ENCODE measurements around the gene COL27A1.

COL27A1 gene

GRCh38 chr9:114336699-114337395 lies 181.5 kb downstream of the COL27A1 start:
- no peak overlapping the region for H2BK120ac ChIP-seq (ENCODE audit: low read depth, low read length)
- DNase-seq (ENCODE audit: low spot score), result no peak
- H2AK5ac ChIP-seq (ENCODE audit: low read depth, low read length), result no peak overlapping the region
- no peak overlapping the region for H2BK12ac ChIP-seq (ENCODE audit: low read length)
- no peaks in the 10 kb centered on the region for H3K79me1 ChIP-seq (ENCODE audit: low read depth, low read length)
- H2BK5ac ChIP-seq (ENCODE audit: low read length), result no peak overlapping the region
- H3K23ac ChIP-seq (ENCODE audit: low read depth, low read length, poor library complexity), result no peak overlapping the region
- no peaks in the 10 kb centered on the region for H3K4me1 ChIP-seq (ENCODE audit: control insufficient read depth in 2 of 2, insufficient read depth in 1 of 2, low read depth in 1 of 2, low read length in 2 of 2)
- no peak overlapping the region for H3K9ac ChIP-seq (ENCODE audit: low read depth, low read length, poor library complexity)
- no peak overlapping the region for H3K14ac ChIP-seq (ENCODE audit: low read length)
- H3K27ac ChIP-seq (replicated peaks; ENCODE audit: low read length), result no peak overlapping the region
- no peak overlapping the region for H3K4ac ChIP-seq (ENCODE audit: low read length)
- H3K9me3 ChIP-seq (replicated peaks in 1 of 2; ENCODE audit: control insufficient read depth in 2 of 2, insufficient read depth in 1 of 2, low read depth in 1 of 2, low read length in 2 of 2), result no peaks in the 10 kb centered on the region
- H4K8ac ChIP-seq (ENCODE audit: low read depth, low read length), result no peak overlapping the region
- no peak overlapping the region for H4K91ac ChIP-seq (ENCODE audit: low read depth, low read length, poor library complexity)
- no peak overlapping the region for H3K4me3 ChIP-seq (ENCODE audit: low read length in 2 of 2)
- H3K4me2 ChIP-seq (ENCODE audit: insufficient read depth, low read length, poor library complexity, severe bottlenecking), result no peak overlapping the region
- no peak overlapping the region for H3K18ac ChIP-seq (ENCODE audit: low read length)
- no peaks in the 10 kb centered on the region for H3K27me3 ChIP-seq (ENCODE audit: control insufficient read depth in 3 of 3, insufficient read depth in 3 of 3, low read depth in 1 of 3, low read length in 3 of 3)
- no peak overlapping the region for H2BK15ac ChIP-seq (ENCODE audit: low read length)
- H2AFZ ChIP-seq (ENCODE audit: low read length), result no peak overlapping the region
- peaks cover 16 to 46% of the 10 kb centered on the region in 2 donors for H3K36me3 ChIP-seq (replicated peaks in 1 of 2; ENCODE audit: control insufficient read depth in 2 of 2, insufficient read depth in 2 of 2, low read length in 2 of 2)
- no CpG with 5 or more reads among the region's 23 CpGs for WGBS, 2 donors (ENCODE audit: extremely low coverage in 2 of 2, insufficient read length in 2 of 2, insufficient replicate concordance in 1 of 2)

DNA sequence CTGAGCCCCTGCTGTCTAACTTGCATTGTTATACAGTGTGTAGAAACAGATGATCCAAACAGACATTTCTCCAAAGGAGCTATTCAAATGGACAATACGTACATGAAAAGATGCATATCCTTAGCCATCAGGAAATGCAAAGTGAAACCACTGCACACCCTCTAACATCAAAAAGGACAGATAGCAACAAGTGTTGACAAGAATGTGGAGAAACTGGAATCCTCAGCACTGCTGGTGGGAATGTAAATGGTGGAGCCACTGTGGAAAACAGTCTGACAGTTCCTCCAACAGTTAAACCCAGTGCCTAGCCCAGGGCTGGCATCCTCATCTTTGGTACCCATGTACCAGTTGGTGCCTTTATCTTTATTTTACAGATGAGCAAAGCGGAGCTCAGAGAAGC lies 182.8 kb downstream of the COL27A1 start:
- H2BK5ac ChIP-seq (ENCODE audit: low read length), result no peak overlapping the region
- no peaks in the 10 kb centered on the region for H3K79me1 ChIP-seq (ENCODE audit: low read depth, low read length)
- H3K23ac ChIP-seq (ENCODE audit: low read depth, low read length, poor library complexity), result no peak overlapping the region
- no peak overlapping the region for H3K14ac ChIP-seq (ENCODE audit: low read length)
- H2AK5ac ChIP-seq (ENCODE audit: low read depth, low read length), result no peak overlapping the region
- peak overlapping the region; percentile 6 for H2BK12ac ChIP-seq (ENCODE audit: low read length)
- H2AFZ ChIP-seq (ENCODE audit: low read length), result no peak overlapping the region
- H2BK15ac ChIP-seq (ENCODE audit: low read length), result no peak overlapping the region
- H3K4me2 ChIP-seq (ENCODE audit: insufficient read depth, low read length, poor library complexity, severe bottlenecking), result no peak overlapping the region
- no peak overlapping the region for H3K27ac ChIP-seq (replicated peaks; ENCODE audit: low read length)
- no peaks in the 10 kb centered on the region for H3K27me3 ChIP-seq (ENCODE audit: control insufficient read depth in 3 of 3, insufficient read depth in 3 of 3, low read depth in 1 of 3, low read length in 3 of 3)
- no peaks in the 10 kb centered on the region for H3K9me3 ChIP-seq (replicated peaks in 1 of 2; ENCODE audit: control insufficient read depth in 2 of 2, insufficient read depth in 1 of 2, low read depth in 1 of 2, low read length in 2 of 2)
- H4K8ac ChIP-seq (ENCODE audit: low read depth, low read length), result no peak overlapping the region
- DNase-seq (ENCODE audit: low spot score), result no peak
- H4K91ac ChIP-seq (ENCODE audit: low read depth, low read length, poor library complexity), result no peak overlapping the region
- H3K18ac ChIP-seq (ENCODE audit: low read length), result no peak overlapping the region
- no peaks in the 10 kb centered on the region for H3K4me1 ChIP-seq (ENCODE audit: control insufficient read depth in 2 of 2, insufficient read depth in 1 of 2, low read depth in 1 of 2, low read length in 2 of 2)
- no CpG with 5 or more reads among the region's 2 CpGs for WGBS, 2 donors (ENCODE audit: extremely low coverage in 2 of 2, insufficient read length in 2 of 2, insufficient replicate concordance in 1 of 2)
- no peak overlapping the region for H3K4me3 ChIP-seq (ENCODE audit: low read length in 2 of 2)
- peaks cover 19 to 53% of the 10 kb centered on the region in 2 donors for H3K36me3 ChIP-seq (replicated peaks in 1 of 2; ENCODE audit: control insufficient read depth in 2 of 2, insufficient read depth in 2 of 2, low read length in 2 of 2)
- no peak overlapping the region for H3K4ac ChIP-seq (ENCODE audit: low read length)
- no peak overlapping the region for H2BK120ac ChIP-seq (ENCODE audit: low read depth, low read length)
- no peak overlapping the region for H3K9ac ChIP-seq (ENCODE audit: low read depth, low read length, poor library complexity)

DNA sequence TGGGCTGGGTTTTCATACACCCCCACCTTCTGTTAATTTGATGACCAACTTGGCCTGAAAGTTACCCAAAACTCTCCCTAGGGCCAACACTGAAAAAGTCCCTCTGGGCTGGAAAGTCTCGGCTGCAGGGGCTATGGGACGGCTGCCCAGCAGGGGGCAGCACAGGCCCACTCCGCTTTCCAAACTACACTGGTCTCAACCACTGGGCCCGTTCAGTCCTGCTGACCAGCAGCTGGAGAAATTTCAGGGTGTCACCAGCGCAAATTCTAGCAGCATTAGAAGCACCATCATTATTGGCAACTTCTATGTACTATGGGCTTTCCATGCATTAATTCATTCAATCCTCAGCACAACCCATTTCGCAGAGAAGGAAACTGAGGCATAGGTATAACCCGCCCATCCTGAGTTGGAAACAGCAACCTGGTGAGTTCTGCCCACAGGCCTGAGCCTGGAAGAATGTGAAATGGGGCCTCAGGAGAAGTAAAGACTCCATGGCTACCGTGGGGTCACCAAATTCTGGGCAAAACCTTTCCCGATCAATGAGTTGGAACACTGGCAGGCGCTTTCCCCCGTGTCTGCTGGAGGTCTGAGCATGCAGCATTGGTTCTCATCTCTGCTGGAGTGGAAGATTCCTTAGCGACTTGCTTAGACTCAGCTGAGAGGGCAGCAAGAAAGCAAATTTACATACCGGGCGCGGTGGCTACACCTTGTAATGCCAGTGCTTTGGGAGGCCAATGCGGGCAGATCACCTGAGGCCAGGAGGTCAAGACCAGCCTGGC lies 184.0 kb downstream of the COL27A1 start:
- H3K36me3 ChIP-seq (replicated peaks in 1 of 2; ENCODE audit: control insufficient read depth in 2 of 2, insufficient read depth in 2 of 2, low read length in 2 of 2), result peaks cover 21 to 64% of the 10 kb centered on the region in 2 donors
- H2BK5ac ChIP-seq (ENCODE audit: low read length), result no peak overlapping the region
- H2BK12ac ChIP-seq (ENCODE audit: low read length), result no peak overlapping the region
- no peak overlapping the region for H3K4me2 ChIP-seq (ENCODE audit: insufficient read depth, low read length, poor library complexity, severe bottlenecking)
- peak; percentile 20 for DNase-seq (ENCODE audit: low spot score)
- H3K27me3 ChIP-seq (ENCODE audit: control insufficient read depth in 3 of 3, insufficient read depth in 3 of 3, low read depth in 1 of 3, low read length in 3 of 3), result no peaks in the 10 kb centered on the region
- no peak overlapping the region for H3K18ac ChIP-seq (ENCODE audit: low read length)
- no peak overlapping the region for H3K4ac ChIP-seq (ENCODE audit: low read length)
- no peaks in the 10 kb centered on the region for H3K4me1 ChIP-seq (ENCODE audit: control insufficient read depth in 2 of 2, insufficient read depth in 1 of 2, low read depth in 1 of 2, low read length in 2 of 2)
- H4K8ac ChIP-seq (ENCODE audit: low read depth, low read length), result no peak overlapping the region
- H3K27ac ChIP-seq (replicated peaks; ENCODE audit: low read length), result no peak overlapping the region
- H4K91ac ChIP-seq (ENCODE audit: low read depth, low read length, poor library complexity), result no peak overlapping the region
- H2BK15ac ChIP-seq (ENCODE audit: low read length), result no peak overlapping the region
- WGBS, 2 donors (ENCODE audit: extremely low coverage in 2 of 2, insufficient read length in 2 of 2, insufficient replicate concordance in 1 of 2), result no CpG with 5 or more reads among the region's 16 CpGs
- no peak overlapping the region for H2AFZ ChIP-seq (ENCODE audit: low read length)
- H3K14ac ChIP-seq (ENCODE audit: low read length), result no peak overlapping the region
- no peak overlapping the region for H3K23ac ChIP-seq (ENCODE audit: low read depth, low read length, poor library complexity)
- H3K9me3 ChIP-seq (replicated peaks in 1 of 2; ENCODE audit: control insufficient read depth in 2 of 2, insufficient read depth in 1 of 2, low read depth in 1 of 2, low read length in 2 of 2), result no peaks in the 10 kb centered on the region
- H2AK5ac ChIP-seq (ENCODE audit: low read depth, low read length), result no peak overlapping the region
- H3K9ac ChIP-seq (ENCODE audit: low read depth, low read length, poor library complexity), result no peak overlapping the region
- no peaks in the 10 kb centered on the region for H3K79me1 ChIP-seq (ENCODE audit: low read depth, low read length)
- no peak overlapping the region for H3K4me3 ChIP-seq (ENCODE audit: low read length in 2 of 2)
- H2BK120ac ChIP-seq (ENCODE audit: low read depth, low read length), result no peak overlapping the region

DNA sequence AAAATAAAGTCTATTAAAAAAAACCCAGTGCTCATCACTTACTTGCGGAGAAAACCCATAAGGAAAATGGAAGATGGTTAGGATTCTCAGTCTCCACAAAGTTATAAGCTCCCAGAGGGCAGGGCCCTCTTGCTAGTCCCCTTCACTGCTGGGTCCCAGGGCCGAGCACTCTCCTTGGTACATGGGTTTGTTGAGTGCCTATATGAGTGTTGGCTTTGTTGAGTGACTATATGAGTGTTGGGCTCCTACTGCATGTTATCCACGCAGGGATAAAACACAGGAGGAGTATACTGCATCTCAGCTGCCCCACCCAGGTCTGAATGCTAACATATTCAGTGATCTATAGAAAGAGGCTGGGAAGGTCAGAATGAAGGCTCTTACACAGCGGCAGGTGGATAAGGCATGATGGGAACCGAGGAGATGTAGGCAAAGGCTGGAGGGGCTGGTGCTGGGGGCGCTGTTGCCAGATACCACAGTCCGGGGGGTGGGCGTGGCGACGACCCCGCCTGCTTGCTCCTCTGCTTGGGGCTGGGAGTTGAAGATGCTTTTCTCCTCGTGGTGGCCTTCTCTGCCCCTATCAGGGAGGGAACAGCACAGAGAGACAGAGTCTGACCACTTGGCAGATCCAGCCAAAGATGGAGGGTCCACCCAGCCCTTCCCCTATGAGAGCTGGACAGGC lies 186.0 kb downstream of the COL27A1 start:
- H2AK5ac ChIP-seq (ENCODE audit: low read depth, low read length), result no peak overlapping the region
- no peak overlapping the region for H4K91ac ChIP-seq (ENCODE audit: low read depth, low read length, poor library complexity)
- no peaks in the 10 kb centered on the region for H3K4me1 ChIP-seq (ENCODE audit: control insufficient read depth in 2 of 2, insufficient read depth in 1 of 2, low read depth in 1 of 2, low read length in 2 of 2)
- no peak overlapping the region for H3K27ac ChIP-seq (replicated peaks; ENCODE audit: low read length)
- no peaks in the 10 kb centered on the region for H3K27me3 ChIP-seq (ENCODE audit: control insufficient read depth in 3 of 3, insufficient read depth in 3 of 3, low read depth in 1 of 3, low read length in 3 of 3)
- H3K36me3 ChIP-seq (replicated peaks in 1 of 2; ENCODE audit: control insufficient read depth in 2 of 2, insufficient read depth in 2 of 2, low read length in 2 of 2), result peaks cover 27 to 70% of the 10 kb centered on the region in 2 donors
- H2BK12ac ChIP-seq (ENCODE audit: low read length), result no peak overlapping the region
- no peak overlapping the region for H3K23ac ChIP-seq (ENCODE audit: low read depth, low read length, poor library complexity)
- H2AFZ ChIP-seq (ENCODE audit: low read length), result no peak overlapping the region
- H3K4me3 ChIP-seq (ENCODE audit: low read length in 2 of 2), result no peak overlapping the region
- H3K18ac ChIP-seq (ENCODE audit: low read length), result no peak overlapping the region
- H2BK120ac ChIP-seq (ENCODE audit: low read depth, low read length), result no peak overlapping the region
- H2BK5ac ChIP-seq (ENCODE audit: low read length), result no peak overlapping the region
- H3K14ac ChIP-seq (ENCODE audit: low read length), result no peak overlapping the region
- H3K9me3 ChIP-seq (replicated peaks in 1 of 2; ENCODE audit: control insufficient read depth in 2 of 2, insufficient read depth in 1 of 2, low read depth in 1 of 2, low read length in 2 of 2), result no peaks in the 10 kb centered on the region
- H4K8ac ChIP-seq (ENCODE audit: low read depth, low read length), result no peak overlapping the region
- no peak overlapping the region for H3K4ac ChIP-seq (ENCODE audit: low read length)
- H3K79me1 ChIP-seq (ENCODE audit: low read depth, low read length), result no peaks in the 10 kb centered on the region
- H3K9ac ChIP-seq (ENCODE audit: low read depth, low read length, poor library complexity), result no peak overlapping the region
- H3K4me2 ChIP-seq (ENCODE audit: insufficient read depth, low read length, poor library complexity, severe bottlenecking), result no peak overlapping the region
- DNase-seq (ENCODE audit: low spot score), result no peak
- H2BK15ac ChIP-seq (ENCODE audit: low read length), result no peak overlapping the region
- WGBS, 2 donors (ENCODE audit: extremely low coverage in 2 of 2, insufficient read length in 2 of 2, insufficient replicate concordance in 1 of 2), result no CpG with 5 or more reads among the region's 12 CpGs

All from neuronal stem cell (in vitro differentiated cells).